Inflammatory macrophage (primary cell): ENCODE measurements around the gene SNX32.
A peak's percentile ranks its signal among the peaks of the same experiment; 100 is the strongest.
"Not testable (repeated sequence)": the region's sequence is repeated elsewhere in the genome, so short reads cannot be mapped to it uniquely, and the experiment has no call there.

Experiments used
- DNase-seq, 2 donors: peaks; one replicate each; pipeline ENCODE4 v3.0.0-alpha.2; 2020 to 2022

The SNX32 gene

GRCh38 chr11:65829459-65829858 is 4.3 kb upstream of the SNX32 start:
- DNase-seq: no peak

GRCh38 chr11:65832231-65832630 is 1.5 kb upstream of the SNX32 start:
- not testable (repeated sequence) for DNase-seq

GRCh38 chr11:65834202-65834601 is 439 bp downstream of the SNX32 start:
- no peak for DNase-seq

- no peak for DNase-seq
Measured at GRCh38 chr11:65842144-65842543, 8.4 kb downstream of the SNX32 start.

GRCh38 chr11:65843811-65844210 is 10.0 kb downstream of the SNX32 start:
- no peak for DNase-seq

GRCh38 chr11:65844231-65844872 is 10.6 kb downstream of the SNX32 start:
- no peak for DNase-seq

GRCh38 chr11:65847746-65848145 is 14.0 kb downstream of the SNX32 start:
- DNase-seq: no peak

GRCh38 chr11:65848693-65849092 is 14.9 kb downstream of the SNX32 start:
- DNase-seq: not testable (repeated sequence)

- DNase-seq: no peak
Measured at GRCh38 chr11:65849366-65849765, 15.6 kb downstream of the SNX32 start.

GRCh38 chr11:65849771-65850216 is 16.0 kb downstream of the SNX32 start:
- DNase-seq: no peak

- DNase-seq: no peak
Measured at GRCh38 chr11:65850217-65851082, 16.7 kb downstream of the SNX32 start.

GRCh38 chr11:65851083-65851579 is 17.4 kb downstream of the SNX32 start:
- peak; percentile 35 to 40 for DNase-seq

- no peak for DNase-seq
Measured at GRCh38 chr11:65851811-65852507, 18.2 kb downstream of the SNX32 start.

- no peak for DNase-seq
Measured at GRCh38 chr11:65852508-65853245, 18.9 kb downstream of the SNX32 start.

- no peak for DNase-seq
Measured at GRCh38 chr11:65853246-65853979, 19.6 kb downstream of the SNX32 start.

- DNase-seq: no peak
Measured at GRCh38 chr11:65854161-65854592, 20.4 kb downstream of the SNX32 start.

- no peak for DNase-seq
Measured at GRCh38 chr11:65854852-65855837, 21.4 kb downstream of the SNX32 start.

- DNase-seq: no peak
Measured at GRCh38 chr11:65855927-65856363, 22.2 kb downstream of the SNX32 start.

- peak; percentile 87 to 92 for DNase-seq
Measured at GRCh38 chr11:65856689-65857499, 23.1 kb downstream of the SNX32 start.
